Loucy (cell line): ENCODE data around the gene ZNF750.

Source experiments
- EZH2phosphoT487 ChIP-seq: fragments of 200-600 bp; IDR thresholded peaks from 2 replicates; pipeline ENCODE4 v1.6.1; 2018; ENCODE audit warnings: antibody characterized with exemption, mild to moderate bottlenecking, moderate library complexity, borderline replicate concordance
- TF ChIP-seq, protein P1 (sequence below): fragments of 200-600 bp; sonication (generic); conservative IDR thresholded peaks from 2 replicates; pipeline ENCODE4 v1.5.1; 2014; ENCODE audit warnings: mild to moderate bottlenecking, antibody characterized with exemption, low read length

- TF ChIP-seq, protein P1, sequence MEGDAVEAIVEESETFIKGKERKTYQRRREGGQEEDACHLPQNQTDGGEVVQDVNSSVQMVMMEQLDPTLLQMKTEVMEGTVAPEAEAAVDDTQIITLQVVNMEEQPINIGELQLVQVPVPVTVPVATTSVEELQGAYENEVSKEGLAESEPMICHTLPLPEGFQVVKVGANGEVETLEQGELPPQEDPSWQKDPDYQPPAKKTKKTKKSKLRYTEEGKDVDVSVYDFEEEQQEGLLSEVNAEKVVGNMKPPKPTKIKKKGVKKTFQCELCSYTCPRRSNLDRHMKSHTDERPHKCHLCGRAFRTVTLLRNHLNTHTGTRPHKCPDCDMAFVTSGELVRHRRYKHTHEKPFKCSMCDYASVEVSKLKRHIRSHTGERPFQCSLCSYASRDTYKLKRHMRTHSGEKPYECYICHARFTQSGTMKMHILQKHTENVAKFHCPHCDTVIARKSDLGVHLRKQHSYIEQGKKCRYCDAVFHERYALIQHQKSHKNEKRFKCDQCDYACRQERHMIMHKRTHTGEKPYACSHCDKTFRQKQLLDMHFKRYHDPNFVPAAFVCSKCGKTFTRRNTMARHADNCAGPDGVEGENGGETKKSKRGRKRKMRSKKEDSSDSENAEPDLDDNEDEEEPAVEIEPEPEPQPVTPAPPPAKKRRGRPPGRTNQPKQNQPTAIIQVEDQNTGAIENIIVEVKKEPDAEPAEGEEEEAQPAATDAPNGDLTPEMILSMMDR: no peak
- no peak for TF ChIP-seq EZH2phosphoT487
Measured at GRCh38 chr17:82794781-82795482, 44.9 kb downstream of the ZNF750 start.
